A549 (cell line): Measurements from ENCODE around the gene DAB1.

Experiments used
- CBX8 ChIP-seq: fragments of 200-600 bp; sonication (generic); IDR thresholded peaks from 2 replicates; pipeline ENCODE4 v1.6.1; 2016
- CTCF ChIP-seq: fragments of >200 bp; sonication (Bioruptor Twin); formaldehyde crosslinking; IDR thresholded peaks from 3 replicates; pipeline ENCODE4 v1.5.1; 2016
- POLR2A ChIP-seq: IDR thresholded peaks from 2 replicates; pipeline ENCODE4 v1.6.1; 2012; ENCODE audit warnings: mild to moderate bottlenecking, low read length
- RARB ChIP-seq: fragments of 250-450 bp; sonication (Bioruptor Pico); IDR thresholded peaks from 2 replicates; pipeline ENCODE4 v1.8.0; 2021; ENCODE audit warnings: mild to moderate bottlenecking, moderate library complexity
- SMC3 ChIP-seq: fragments of >200 bp; sonication (Bioruptor Twin); formaldehyde crosslinking; IDR thresholded peaks from 3 replicates; pipeline ENCODE4 v1.6.1; 2018; ENCODE audit warnings: inconsistent platforms
- TF ChIP-seq, protein P1 (sequence below): fragments of 150-350 bp; IDR thresholded peaks from 2 replicates; pipeline ENCODE4 v1.6.1; 2014; ENCODE audit warnings: low read depth, mild to moderate bottlenecking, low read length

DNA sequence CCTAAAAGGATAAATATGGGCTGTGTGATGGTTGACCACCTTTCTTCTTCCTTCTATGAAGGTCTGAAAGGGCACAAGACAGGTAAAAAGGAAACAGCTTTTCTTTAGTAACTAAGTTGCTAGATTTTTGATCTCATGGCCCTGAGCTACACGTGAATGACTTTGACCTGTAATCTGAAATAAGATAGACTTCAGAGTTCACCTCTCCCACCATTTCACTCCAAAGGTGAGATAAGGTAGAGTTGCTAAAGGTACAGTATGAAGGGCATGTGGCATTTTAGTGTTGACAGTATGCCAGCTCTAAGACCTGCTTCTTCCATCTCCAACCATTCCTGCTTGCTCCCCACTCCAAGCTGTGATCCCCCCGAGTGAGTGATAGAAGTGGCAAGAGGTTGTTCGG, 432.3 kb downstream of the DAB1 start:
- TF ChIP-seq SMC3, result no peak
- TF ChIP-seq POLR2A, result no peak
- no peak for TF ChIP-seq RARB
- no peak for TF ChIP-seq CTCF
- no peak for TF ChIP-seq CBX8
- TF ChIP-seq, protein P1, sequence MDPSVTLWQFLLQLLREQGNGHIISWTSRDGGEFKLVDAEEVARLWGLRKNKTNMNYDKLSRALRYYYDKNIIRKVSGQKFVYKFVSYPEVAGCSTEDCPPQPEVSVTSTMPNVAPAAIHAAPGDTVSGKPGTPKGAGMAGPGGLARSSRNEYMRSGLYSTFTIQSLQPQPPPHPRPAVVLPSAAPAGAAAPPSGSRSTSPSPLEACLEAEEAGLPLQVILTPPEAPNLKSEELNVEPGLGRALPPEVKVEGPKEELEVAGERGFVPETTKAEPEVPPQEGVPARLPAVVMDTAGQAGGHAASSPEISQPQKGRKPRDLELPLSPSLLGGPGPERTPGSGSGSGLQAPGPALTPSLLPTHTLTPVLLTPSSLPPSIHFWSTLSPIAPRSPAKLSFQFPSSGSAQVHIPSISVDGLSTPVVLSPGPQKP, result no peak
